MCF 10A (cell line): ENCODE results near the gene ZNF683. TPM values are rescaled to one million over a fixed set of nuclear protein-coding genes. Genes with fewer than 3 reads are reported as not detected.
"Not testable (repeated sequence)": the region's sequence is repeated elsewhere in the genome, so short reads cannot be mapped to it uniquely, and the experiment has no call there.

Source experiments
- BruUV-seq: library from RNA; stranded (reverse); fragments of 400-500 nt; replicated peaks from 2 replicates; lab custom pipeline; 2021; lab: Mats Ljungman, UMichigan
- CTCF ChIA-PET: fragments of 300-600 bp; sonication (Branson Sonifier 250); formaldehyde crosslinking; extraction: SDS; loops from one replicate; lab custom pipeline; 2021; ENCODE audit warnings: antibody characterized with exemption, inconsistent platforms; lab: Yijun Ruan, JAX
- POLR2A ChIA-PET: fragments of 300-600, 350-650 bp; sonication (Branson Sonifier 250); formaldehyde crosslinking; extraction: SDS; loops from one replicate; lab custom pipeline; 2020; ENCODE audit warnings: antibody characterized with exemption, inconsistent platforms; lab: Yijun Ruan, JAX
- DNase-seq: peaks from one replicate; pipeline ENCODE4 v3.0.0-alpha.2; 2018; ENCODE audit not compliant: unreplicated experiment
- H3K27ac Mint-ChIP-seq: one replicate; pipeline ENCODE4 v1.8.0; 2022; ENCODE audit warnings: mild to moderate bottlenecking, low read depth, mixed read lengths; ENCODE audit not compliant: unreplicated experiment
- H3K27me3 Mint-ChIP-seq: one replicate; pipeline ENCODE4 v1.8.0; 2022; ENCODE audit warnings: mixed read lengths; ENCODE audit not compliant: insufficient read depth, unreplicated experiment
- H3K36me3 Mint-ChIP-seq: one replicate; pipeline ENCODE4 v1.8.0; 2022; ENCODE audit warnings: mild to moderate bottlenecking, moderate library complexity, mixed read lengths; ENCODE audit not compliant: insufficient read depth, unreplicated experiment
- H3K4me1 Mint-ChIP-seq: one replicate; pipeline ENCODE4 v1.8.0; 2022; ENCODE audit warnings: mixed read lengths; ENCODE audit not compliant: insufficient read depth, unreplicated experiment
- H3K4me3 Mint-ChIP-seq: one replicate; pipeline ENCODE4 v1.8.0; 2022; ENCODE audit warnings: mild to moderate bottlenecking, moderate library complexity, mixed read lengths; ENCODE audit not compliant: unreplicated experiment
- H3K9me3 Mint-ChIP-seq: one replicate; pipeline ENCODE4 v1.8.0; 2022; ENCODE audit warnings: mixed read lengths; ENCODE audit not compliant: unreplicated experiment
- intact Hi-C: fragments of 100-400 bp; cut with micrococcal nuclease; formaldehyde crosslinking; loops from 2 replicates; pipeline ENCODE4 v1.14.1; 2022
- total RNA-seq: library from RNA; stranded (reverse); gene quantifications from 2 replicates; pipeline ENCODE4 v1.2.3, GENCODE V29; 2022
- TF ChIP-seq, protein P1 (sequence below): fragments of 200-600 bp; IDR thresholded peaks from one replicate; pipeline ENCODE4 v1.8.0; 2022; ENCODE audit warnings: antibody characterized with exemption, mild to moderate bottlenecking; ENCODE audit not compliant: unreplicated experiment

The ZNF683 gene
- total RNA-seq, 1 experiment from 2014 or later, result not detected

DNA sequence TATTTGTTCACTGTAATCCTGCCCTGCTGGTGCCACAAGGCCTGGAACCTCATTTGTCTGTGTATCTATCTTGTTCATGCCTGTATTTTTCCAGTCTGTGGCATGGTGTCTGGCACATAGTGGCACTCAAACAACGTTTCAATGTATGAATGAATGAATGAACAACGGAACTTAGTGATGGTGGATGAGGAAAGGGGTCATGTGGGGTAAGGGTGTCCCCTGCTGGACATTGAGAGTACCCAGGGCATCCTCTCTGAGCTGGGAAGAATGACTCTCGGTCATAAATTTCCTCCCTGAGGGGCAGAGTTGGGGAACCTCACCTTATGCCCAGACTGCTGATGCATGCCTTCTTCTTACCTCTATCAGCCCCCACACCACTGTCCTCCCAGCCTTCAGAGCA is 18.9 kb upstream of the ZNF683 start:
- Mint-ChIP-seq H3K9me3 (no peaks in the 10 kb centered on the region), H3K27ac (no peak overlapping the region), H3K4me1 (peaks cover 14% of the 10 kb centered on the region), H3K4me3 (no peak overlapping the region), H3K36me3 (no peaks in the 10 kb centered on the region), H3K27me3 (no peaks in the 10 kb centered on the region)
- BruUV-seq, result no TSS peak
- peak; percentile 78 for DNase-seq
- intact Hi-C loops, result loop anchor here (1.0 to 5.0 kb wide), 6 partner anchors 70 to 354 kb away; partner anchors contain the start of genes C1orf232 and ZNF593
- ChIA-PET POLR2A (interaction anchor here (0.6 to 1.7 kb wide), 4 partner anchors 14 to 214 kb away, joined by 3 to 10 read pairs (median 4); partner anchors contain the start of gene CNKSR1), CTCF (interaction anchor here (0.5 to 2.7 kb wide), 13 partner anchors 9 to 269 kb away, joined by 3 to 14 read pairs (median 5); no protein-coding TSS in a partner anchor)
- TF ChIP-seq, protein P1, sequence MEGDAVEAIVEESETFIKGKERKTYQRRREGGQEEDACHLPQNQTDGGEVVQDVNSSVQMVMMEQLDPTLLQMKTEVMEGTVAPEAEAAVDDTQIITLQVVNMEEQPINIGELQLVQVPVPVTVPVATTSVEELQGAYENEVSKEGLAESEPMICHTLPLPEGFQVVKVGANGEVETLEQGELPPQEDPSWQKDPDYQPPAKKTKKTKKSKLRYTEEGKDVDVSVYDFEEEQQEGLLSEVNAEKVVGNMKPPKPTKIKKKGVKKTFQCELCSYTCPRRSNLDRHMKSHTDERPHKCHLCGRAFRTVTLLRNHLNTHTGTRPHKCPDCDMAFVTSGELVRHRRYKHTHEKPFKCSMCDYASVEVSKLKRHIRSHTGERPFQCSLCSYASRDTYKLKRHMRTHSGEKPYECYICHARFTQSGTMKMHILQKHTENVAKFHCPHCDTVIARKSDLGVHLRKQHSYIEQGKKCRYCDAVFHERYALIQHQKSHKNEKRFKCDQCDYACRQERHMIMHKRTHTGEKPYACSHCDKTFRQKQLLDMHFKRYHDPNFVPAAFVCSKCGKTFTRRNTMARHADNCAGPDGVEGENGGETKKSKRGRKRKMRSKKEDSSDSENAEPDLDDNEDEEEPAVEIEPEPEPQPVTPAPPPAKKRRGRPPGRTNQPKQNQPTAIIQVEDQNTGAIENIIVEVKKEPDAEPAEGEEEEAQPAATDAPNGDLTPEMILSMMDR, result peak; percentile 91

DNA sequence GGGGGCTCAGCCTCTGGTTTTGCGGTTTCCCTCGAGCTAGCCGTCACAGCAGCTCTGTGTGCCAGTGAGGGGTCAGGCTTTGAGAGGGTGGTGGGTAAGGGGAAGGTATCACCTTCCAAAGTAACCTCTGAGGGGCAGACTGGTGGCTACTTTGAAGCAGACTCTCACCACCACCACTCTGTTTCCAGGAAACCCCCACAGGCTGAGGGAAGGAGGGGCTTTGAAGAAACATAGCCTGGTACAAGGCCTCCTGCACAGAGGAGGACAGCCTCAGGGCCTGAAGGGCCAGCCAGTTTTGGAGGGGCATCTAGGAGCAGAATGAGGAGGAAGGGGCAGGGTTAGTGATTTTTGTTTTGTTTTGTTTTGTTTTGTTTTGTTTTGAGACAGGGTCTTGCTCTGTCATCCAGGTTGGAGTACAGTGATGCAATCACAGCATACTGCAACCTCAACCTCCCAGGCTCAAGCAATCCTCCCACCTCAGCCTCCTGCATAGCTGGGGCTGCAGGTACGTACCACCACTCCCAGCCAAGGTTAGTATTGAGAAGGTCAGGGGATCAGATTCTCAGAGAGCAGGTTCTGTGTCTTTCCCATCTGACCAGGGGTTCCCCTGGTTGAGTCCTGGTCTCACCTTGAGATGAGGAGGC is 17.2 kb upstream of the ZNF683 start:
- CTCF ChIA-PET, result interaction anchor here (0.6 to 2.7 kb wide), 6 partner anchors 12 to 280 kb away, joined by 3 to 14 read pairs (median 4); no protein-coding TSS in a partner anchor
- POLR2A ChIA-PET, result interaction anchor here (3.6 kb wide), 1 partner anchor 11 kb away, joined by 12 read pairs; no protein-coding TSS in a partner anchor
- Mint-ChIP-seq H3K36me3 (no peaks in the 10 kb centered on the region), H3K4me3 (no peak overlapping the region), H3K27ac (no peak overlapping the region), H3K4me1 (peaks cover 14% of the 10 kb centered on the region), H3K27me3 (no peaks in the 10 kb centered on the region), H3K9me3 (no peaks in the 10 kb centered on the region)
- no TSS peak for BruUV-seq
- TF ChIP-seq, protein P1, result no peak
- intact Hi-C loops, result loop anchor here (5.0 kb wide), 2 partner anchors 222 to 352 kb away; partner anchors contain the start of genes C1orf232 and ZNF593
- DNase-seq, result no peak

DNA sequence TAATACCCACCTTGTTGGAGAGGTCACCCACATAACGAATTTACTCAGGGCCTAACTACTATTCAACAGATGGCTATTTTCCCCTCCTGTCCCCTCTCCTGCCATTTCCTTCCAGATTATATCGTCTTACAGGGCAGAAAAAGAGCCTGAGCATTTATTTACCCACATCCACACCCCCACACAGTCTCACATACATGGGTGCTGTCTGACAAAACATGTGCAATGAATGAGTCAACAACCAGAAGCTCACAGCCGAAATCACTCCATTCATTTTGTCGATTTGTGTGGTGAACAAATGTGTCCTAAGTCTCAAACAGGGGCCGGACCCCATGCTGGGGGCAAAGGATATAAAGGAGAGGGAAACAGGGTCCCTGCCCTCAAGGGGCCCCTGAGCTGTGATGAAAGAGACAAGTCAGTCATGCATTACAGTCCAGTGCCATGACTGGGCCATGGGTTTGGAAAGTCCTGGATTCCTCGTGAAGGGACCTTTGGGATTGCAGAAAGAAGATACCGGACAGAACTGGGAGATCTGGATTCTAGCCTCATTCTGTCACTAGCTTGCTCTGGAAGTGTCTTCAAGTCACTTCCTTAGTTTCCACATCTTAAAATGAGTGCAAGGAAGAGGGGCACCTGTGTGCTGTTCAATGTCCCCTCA is 16.4 kb upstream of the ZNF683 start:
- H3K4me3 Mint-ChIP-seq, result no peak overlapping the region
- TF ChIP-seq, protein P1, result no peak
- DNase-seq, result no peak
- H3K9me3 Mint-ChIP-seq, result no peaks in the 10 kb centered on the region
- intact Hi-C loops, result no loop called here
- ChIA-PET POLR2A (interaction anchor here (3.6 kb wide), 1 partner anchor 11 kb away, joined by 12 read pairs; no protein-coding TSS in a partner anchor), CTCF (interaction anchor here (0.6 to 1.6 kb wide), 6 partner anchors 13 to 279 kb away, joined by 3 to 5 read pairs (median 4); no protein-coding TSS in a partner anchor)
- no peaks in the 10 kb centered on the region for H3K36me3 Mint-ChIP-seq
- no TSS peak for BruUV-seq
- no peaks in the 10 kb centered on the region for H3K27me3 Mint-ChIP-seq
- peaks cover 14% of the 10 kb centered on the region for H3K4me1 Mint-ChIP-seq
- no peak overlapping the region for H3K27ac Mint-ChIP-seq

DNA sequence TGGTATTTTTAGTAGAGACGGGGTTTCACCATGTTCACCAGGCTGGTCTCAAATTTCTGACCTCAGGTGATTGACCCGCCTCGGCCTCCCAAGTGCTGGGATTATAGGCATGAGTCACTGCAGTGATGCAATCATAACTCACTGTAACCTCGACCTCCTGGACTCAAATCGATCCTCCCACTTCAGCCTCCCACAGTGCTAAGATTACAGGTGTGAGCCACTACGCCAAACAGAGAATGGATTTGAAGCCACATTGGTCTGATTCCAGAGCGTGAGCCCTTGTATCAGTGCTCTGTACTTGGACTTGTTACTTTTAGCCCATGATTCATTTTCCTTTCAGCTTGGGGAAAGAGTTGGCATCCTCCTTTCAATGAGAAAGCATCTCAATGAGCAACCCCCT is 14.9 kb upstream of the ZNF683 start:
- H3K36me3 Mint-ChIP-seq, result no peaks in the 10 kb centered on the region
- POLR2A ChIA-PET, result interaction anchor here (0.7 to 3.6 kb wide), 3 partner anchors 9 to 108 kb away, joined by 3 to 12 read pairs (median 3); no protein-coding TSS in a partner anchor
- peaks cover 14% of the 10 kb centered on the region for H3K4me1 Mint-ChIP-seq
- no peak overlapping the region for H3K4me3 Mint-ChIP-seq
- no peaks in the 10 kb centered on the region for H3K27me3 Mint-ChIP-seq
- TF ChIP-seq, protein P1, result no peak
- no peaks in the 10 kb centered on the region for H3K9me3 Mint-ChIP-seq
- H3K27ac Mint-ChIP-seq, result no peak overlapping the region
- peak; percentile 95 for DNase-seq
- BruUV-seq, result no TSS peak
- CTCF ChIA-PET, result no interaction called here
- intact Hi-C loops, result loop anchor here (1.0 kb wide), 1 partner anchor 9 kb away; no protein-coding TSS in a partner anchor

DNA sequence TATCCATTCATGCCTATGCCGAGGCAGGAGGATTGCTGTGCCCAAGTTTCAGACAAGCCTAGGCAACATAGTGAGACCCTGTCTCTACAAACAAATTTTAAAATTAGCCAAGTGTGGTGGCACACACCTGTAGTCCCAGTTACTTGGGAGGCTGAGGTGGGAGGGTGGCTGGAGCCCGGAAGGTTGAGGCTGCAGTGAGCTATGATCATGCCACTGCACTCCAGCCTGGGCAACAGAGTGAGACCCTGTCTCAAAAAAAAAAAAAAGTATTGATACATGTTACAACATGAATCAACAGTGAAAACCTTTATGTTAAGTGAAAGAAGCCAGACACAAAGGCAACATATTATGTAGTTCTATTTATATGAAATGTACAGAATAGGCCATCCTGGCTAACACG is 12.5 kb upstream of the ZNF683 start:
- H3K27me3 Mint-ChIP-seq, DNase-seq, H3K27ac Mint-ChIP-seq, H3K4me1 Mint-ChIP-seq, H3K36me3 Mint-ChIP-seq, BruUV-seq, H3K4me3 Mint-ChIP-seq, POLR2A ChIA-PET, H3K9me3 Mint-ChIP-seq, intact Hi-C loops: not testable (repeated sequence)
- CTCF ChIA-PET, result interaction anchor here (0.6 kb wide), 1 partner anchor 236 kb away, joined by 3 read pairs; no protein-coding TSS in a partner anchor
